Adrenal gland (tissue), 12 donors: ENCODE measurements around the gene CSNK1A1. TPM values are rescaled to one million over a fixed set of nuclear protein-coding genes. Genes with fewer than 3 reads are reported as not detected.

Experiments
- DNase-seq, 7 donors: peaks; one replicate each; pipeline ENCODE4 v3.0.0-alpha.2; 2019 to 2020
- H3K27ac ChIP-seq, 5 donors: fragments of 200-600 bp; sonication (generic) in 4 of 5; 1 replicate in 3 of 5; 2 replicates in 2 of 5; pipeline versions ENCODE4 v1.5.1 to v1.8.0; 2016 to 2020; ENCODE audit warnings: mild to moderate bottlenecking in 1 of 5
- H3K27me3 ChIP-seq: fragments of 200-600 bp; 2 replicates; pipeline ENCODE4 v1.8.0; 2021
- H3K36me3 ChIP-seq, 2 donors: fragments of 200-600 bp; replicated peaks in 1 of 2; 1 replicate in 1 of 2; 2 replicates in 1 of 2; pipeline versions ENCODE4 v1.5.1 to v1.8.0; 2018 to 2022
- H3K4me1 ChIP-seq, 2 donors: fragments of 200-600 bp; replicated peaks in 1 of 2; 1 replicate in 1 of 2; 2 replicates in 1 of 2; pipeline versions ENCODE4 v1.5.1 to v1.8.0; 2018 to 2021
- H3K4me3 ChIP-seq, 4 donors: fragments of 200-600 bp; sonication (generic) in 3 of 4; one replicate each; pipeline ENCODE4 v1.5.1; 2016 to 2018
- H3K9me3 ChIP-seq, 3 donors: fragments of 200-600 bp; sonication (generic) in 1 of 3; replicated peaks in 1 of 3; 1 replicate in 2 of 3; 2 replicates in 1 of 3; pipeline versions ENCODE4 v1.5.1 to v1.8.0; 2016 to 2021
- POLR2A ChIP-seq, 2 donors: fragments of 450-650 bp; IDR thresholded peaks; one replicate each; pipeline ENCODE4 v1.6.1; 2017; ENCODE audit warnings: antibody characterized with exemption in 2 of 2, mild to moderate bottlenecking in 2 of 2, moderate library complexity in 1 of 2
- WGBS, 4 donors: extraction: QIAGEN DNeasy Blood & Tissue Kit in 2 of 4; methylation state at CpG; one replicate each; pipeline versions ENCODE4 v1.1.5 to v1.1.7; 2013 to 2017; 5-methylcytosine and 5-hydroxymethylcytosine counted together
- intact Hi-C, 2 donors: fragments of 100-400 bp; cut with DNase I; formaldehyde crosslinking; loops; one replicate each; pipeline versions ENCODE4 v1.14.1 to v1.15.0; 2022 to 2023
- polyA plus RNA-seq, 3 donors: library from polyadenylated mRNA; stranded (reverse); fragments of 200-250 nt in 2 of 3; fragments of 350-450 nt in 1 of 3; fragmentation: Illumina TruSeq in 1 of 3; extraction: RNeasy Lipid Tissue Mini Kit (QIAGEN cat#74804) in 1 of 3; gene quantifications; one replicate each; pipeline ENCODE4 v1.2.3, GENCODE V29; 2013 to 2014
- total RNA-seq, 9 donors: library from RNA; depleted of rRNA in 4 of 9; stranded (reverse); fragments of >200 nt in 4 of 9; fragments of 120-200 nt in 1 of 9; fragmentation: NEBNext Ultra II Directional in 1 of 9; extraction: Animal tissue kit (Norgen Biotek cat#: 25700) in 1 of 9; gene quantifications; one replicate each; pipeline versions ENCODE4 v1.1.0 to v1.2.4, GENCODE V29; 2013 to 2023
- TF ChIP-seq, protein P1 (sequence below), 6 experiments: fragments of 450-650 bp in 4 of 6; fragments of 200-600 bp in 2 of 6; sonication (generic) in 1 of 6; IDR thresholded peaks; 1 replicate in 5 of 6; 2 replicates in 1 of 6; pipeline versions ENCODE4 v1.5.1 to v1.8.0; 2016 to 2021; ENCODE audit warnings: antibody characterized with exemption in 6 of 6, mild to moderate bottlenecking in 2 of 6, moderate library complexity in 1 of 6
- donor health status: healthy with polysubstance abuse.
- donor health status: Bipolar disorder and iron deficiency.
- donor health status: DM: yes; HTN: yes; CAD: no.
- donor health status: DM: no; HTN: no; CAD: no.
- donor health status: DM: no; HTN: no; CAD: no.
- donor health status: DM: yes; HTN: yes; CAD: no.

The CSNK1A1 gene
- total and polyA plus RNA-seq, 12 donors: 51.0 to 301 (median 220) TPM

- peaks cover 14 to 47% of the 10 kb centered on the region in 2 donors for H3K4me1 ChIP-seq
- H3K36me3 ChIP-seq: peaks cover 0 to 37% of the 10 kb centered on the region in 2 donors
- H3K4me3 ChIP-seq: peak overlapping the region; percentile 10 to 98 (median 64)
- no peaks in the 10 kb centered on the region for H3K27me3 ChIP-seq
- WGBS, 4 donors: 0 to 1% (median 1%) methylated on average over 25 of the region's 25 CpGs
- DNase-seq: peak in 6 of 7 donors; percentile 34 to 74 (median 45)
- intact Hi-C loops: loop anchor here in 1 of 2 donors (10.0 kb wide), 1 partner anchor 55 kb away; no protein-coding TSS in a partner anchor
- H3K9me3 ChIP-seq: no peaks in the 10 kb centered on the region
- peak overlapping the region; percentile 84 to 100 (median 99) for H3K27ac ChIP-seq
- TF ChIP-seq POLR2A (IDR thresholded peaks at IDR 0.05): peak in 1 of 2 donors; percentile 15
- TF ChIP-seq, protein P1, sequence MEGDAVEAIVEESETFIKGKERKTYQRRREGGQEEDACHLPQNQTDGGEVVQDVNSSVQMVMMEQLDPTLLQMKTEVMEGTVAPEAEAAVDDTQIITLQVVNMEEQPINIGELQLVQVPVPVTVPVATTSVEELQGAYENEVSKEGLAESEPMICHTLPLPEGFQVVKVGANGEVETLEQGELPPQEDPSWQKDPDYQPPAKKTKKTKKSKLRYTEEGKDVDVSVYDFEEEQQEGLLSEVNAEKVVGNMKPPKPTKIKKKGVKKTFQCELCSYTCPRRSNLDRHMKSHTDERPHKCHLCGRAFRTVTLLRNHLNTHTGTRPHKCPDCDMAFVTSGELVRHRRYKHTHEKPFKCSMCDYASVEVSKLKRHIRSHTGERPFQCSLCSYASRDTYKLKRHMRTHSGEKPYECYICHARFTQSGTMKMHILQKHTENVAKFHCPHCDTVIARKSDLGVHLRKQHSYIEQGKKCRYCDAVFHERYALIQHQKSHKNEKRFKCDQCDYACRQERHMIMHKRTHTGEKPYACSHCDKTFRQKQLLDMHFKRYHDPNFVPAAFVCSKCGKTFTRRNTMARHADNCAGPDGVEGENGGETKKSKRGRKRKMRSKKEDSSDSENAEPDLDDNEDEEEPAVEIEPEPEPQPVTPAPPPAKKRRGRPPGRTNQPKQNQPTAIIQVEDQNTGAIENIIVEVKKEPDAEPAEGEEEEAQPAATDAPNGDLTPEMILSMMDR (IDR thresholded peaks at IDR 0.05): no peak
Observed at GRCh38 chr5:149549461-149550267, 1.6 kb downstream of the CSNK1A1 start.

DNA sequence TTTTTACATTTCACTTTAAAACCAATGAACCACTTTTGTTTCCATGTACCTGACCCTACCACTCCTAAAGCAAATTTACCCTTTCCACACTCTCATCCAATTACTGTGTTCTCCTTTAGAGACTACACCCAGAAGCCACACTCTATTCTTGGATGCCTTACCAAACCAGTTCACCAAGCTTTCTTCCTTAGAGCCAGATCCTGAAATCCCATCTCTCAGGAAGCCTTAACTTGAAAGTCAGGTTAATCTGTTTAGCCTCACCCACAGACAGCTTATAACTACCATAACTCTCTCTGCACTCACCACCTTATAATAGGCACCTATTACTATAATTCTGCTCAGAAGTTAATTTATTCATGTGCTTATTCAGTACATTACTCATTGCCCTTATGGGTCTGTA is 4.3 kb downstream of the CSNK1A1 start:
- peaks cover 0 to 37% of the 10 kb centered on the region in 2 donors for H3K36me3 ChIP-seq
- H3K4me1 ChIP-seq: peaks cover 25 to 68% of the 10 kb centered on the region in 2 donors
- H3K27me3 ChIP-seq: no peaks in the 10 kb centered on the region
- intact Hi-C loops: loop anchor here in 1 of 2 donors (10.0 kb wide), 1 partner anchor 52 kb away; no protein-coding TSS in a partner anchor
- H3K27ac ChIP-seq: peak overlapping the region in 2 of 5 donors; percentile 44 to 100
- no peak for TF ChIP-seq POLR2A (IDR thresholded peaks at IDR 0.05)
- TF ChIP-seq, protein P1 (IDR thresholded peaks at IDR 0.05): no peak
- H3K9me3 ChIP-seq: no peaks in the 10 kb centered on the region
- DNase-seq: no peak
- no peak overlapping the region for H3K4me3 ChIP-seq

DNA sequence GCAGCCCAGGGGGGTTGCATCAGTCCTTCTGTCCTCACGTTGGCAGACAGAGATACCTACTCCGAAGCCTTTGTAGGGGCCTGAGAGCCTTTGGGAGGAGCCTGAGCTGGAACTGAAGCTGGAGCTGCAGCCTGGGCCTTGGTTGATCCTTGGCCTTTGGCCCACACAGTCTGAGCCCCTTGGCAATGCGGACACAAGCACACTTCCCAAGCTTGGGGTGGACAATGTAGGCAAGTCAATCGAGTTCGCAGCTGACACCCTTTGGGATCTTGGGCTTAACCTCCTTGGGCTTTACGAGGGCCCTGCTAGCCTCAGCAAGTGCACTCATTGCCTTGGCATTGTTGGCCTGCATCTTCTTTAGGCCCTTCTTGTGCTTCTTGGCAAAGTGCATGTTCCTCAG is 5.9 kb downstream of the CSNK1A1 start:
- TF ChIP-seq POLR2A (IDR thresholded peaks at IDR 0.05): no peak
- TF ChIP-seq, protein P1 (IDR thresholded peaks at IDR 0.05): no peak
- DNase-seq: no peak
- Histone ChIP-seq H3K4me3 (no peak overlapping the region), H3K9me3 (no peaks in the 10 kb centered on the region), H3K4me1 (peaks cover 25 to 81% of the 10 kb centered on the region in 2 donors), H3K27me3 (no peaks in the 10 kb centered on the region), H3K27ac (peak overlapping the region in 2 of 5 donors; percentile 2 to 20), H3K36me3 (peaks cover 0 to 37% of the 10 kb centered on the region in 2 donors)
- 63 to 84% (median 70%) methylated on average over 3 to 6 of the region's 6 CpGs for WGBS, 4 donors
- intact Hi-C loops: loop anchor here in 1 of 2 donors (10.0 kb wide), 1 partner anchor 51 kb away; no protein-coding TSS in a partner anchor

DNA sequence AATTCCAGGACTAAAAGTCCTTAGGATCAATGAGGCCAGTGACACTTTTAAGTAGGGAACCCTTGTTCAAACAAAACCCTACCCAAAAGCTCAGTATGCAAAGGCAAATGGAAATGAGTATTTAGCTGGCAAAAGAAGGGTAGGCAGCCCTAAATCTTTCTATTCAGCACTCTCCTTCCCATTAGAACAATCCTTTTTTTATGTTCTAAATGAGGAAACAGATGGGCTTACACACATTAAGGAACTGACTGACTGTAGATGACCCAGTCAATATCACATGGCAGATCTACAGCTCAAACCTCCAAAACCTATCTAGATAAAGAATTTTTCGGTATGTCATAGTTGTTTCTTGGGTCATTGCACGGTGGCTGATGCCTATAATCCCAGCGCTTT is 7.2 kb downstream of the CSNK1A1 start:
- peaks cover 32 to 93% of the 10 kb centered on the region in 2 donors for H3K4me1 ChIP-seq
- H3K27me3 ChIP-seq: no peaks in the 10 kb centered on the region
- no peaks in the 10 kb centered on the region for H3K9me3 ChIP-seq
- peak overlapping the region in 4 of 5 donors; percentile 23 to 81 (median 37) for H3K27ac ChIP-seq
- H3K4me3 ChIP-seq: no peak overlapping the region
- 59 to 75% (median 65%) methylated on average over 3 of the region's 3 CpGs for WGBS, 4 donors
- H3K36me3 ChIP-seq: peaks cover 0 to 37% of the 10 kb centered on the region in 2 donors
- TF ChIP-seq, protein P1 (IDR thresholded peaks at IDR 0.05): no peak
- intact Hi-C loops: loop anchor here in 1 of 2 donors (10.0 kb wide), 1 partner anchor 49 kb away; no protein-coding TSS in a partner anchor
- DNase-seq: no peak
